ENCODE data around the gene SLC25A29.
A peak's percentile ranks its signal among the peaks of the same experiment; 100 is the strongest.

Gene SLC25A29

GRCh38 chr14:100306101-100306997, at the start of gene SLC25A29:
SLC25A29 (minus strand) TSS chr14:100306444; CDS start chr14:100306232, 212 bp downstream.
- in situ Hi-C loops (cut with MboI; ENCODE audit: low sequenced_read_pairs, unreplicated experiment) = no loop called here
- DNase-seq (ENCODE audit: low spot score) = peak; percentile 96
- no peak for TF ChIP-seq CTCF (IDR thresholded peaks at IDR 0.05; ENCODE audit: borderline replicate concordance, control extremely low read depth, extremely low read depth, insufficient read depth, missing control alignments)

GRCh38 chr14:100350986-100351385, 44.7 kb upstream of the SLC25A29 start:
- in situ Hi-C loops (cut with MboI; ENCODE audit: low sequenced_read_pairs, unreplicated experiment) = no loop called here
- no peak for TF ChIP-seq CTCF (IDR thresholded peaks at IDR 0.05; ENCODE audit: borderline replicate concordance, control extremely low read depth, extremely low read depth, insufficient read depth, missing control alignments)
- DNase-seq (ENCODE audit: low spot score) = no peak

- no peak for TF ChIP-seq CTCF (IDR thresholded peaks at IDR 0.05; ENCODE audit: borderline replicate concordance, control extremely low read depth, extremely low read depth, insufficient read depth, missing control alignments)
- in situ Hi-C loops (cut with MboI; ENCODE audit: low sequenced_read_pairs, unreplicated experiment) = no loop called here
- DNase-seq (ENCODE audit: low spot score) = no peak
These were observed 44.2 kb upstream of the SLC25A29 start for GRCh38 chr14:100350276-100350926.

GRCh38 chr14:100348784-100349685, 42.8 kb upstream of the SLC25A29 start:
- DNase-seq (ENCODE audit: low spot score) = no peak
- in situ Hi-C loops (cut with MboI; ENCODE audit: low sequenced_read_pairs, unreplicated experiment) = no loop called here
- TF ChIP-seq CTCF (IDR thresholded peaks at IDR 0.05; ENCODE audit: borderline replicate concordance, control extremely low read depth, extremely low read depth, insufficient read depth, missing control alignments) = no peak

GRCh38 chr14:100348253-100348729, 42.0 kb upstream of the SLC25A29 start:
- no peak for TF ChIP-seq CTCF (IDR thresholded peaks at IDR 0.05; ENCODE audit: borderline replicate concordance, control extremely low read depth, extremely low read depth, insufficient read depth, missing control alignments)
- DNase-seq (ENCODE audit: low spot score) = no peak
- in situ Hi-C loops (cut with MboI; ENCODE audit: low sequenced_read_pairs, unreplicated experiment) = no loop called here

Measured in GM13976 (cell line).